Measurements from ENCODE around the gene ZWILCH. TPM values are rescaled to one million over a fixed set of nuclear protein-coding genes. Genes with fewer than 3 reads are reported as not detected.
A peak's percentile ranks its signal among the peaks of the same experiment; 100 is the strongest.

ZWILCH gene
- total RNA-seq, 1 donor from 2014 or later, result 89.5 TPM

- Histone ChIP-seq H3K9me3 (ENCODE audit: low read depth) (no peaks in the 10 kb centered on the region), H2AFZ (replicated peaks) (no peak overlapping the region), H3K4me1 (peaks cover 18% of the 10 kb centered on the region), H3K79me2 (ENCODE audit: low read depth) (no peaks in the 10 kb centered on the region), H3K27ac (no peak overlapping the region), H3K27me3 (no peaks in the 10 kb centered on the region), H3K9ac (no peak overlapping the region), H3K4me3 (no peak overlapping the region), H4K20me1 (ENCODE audit: low read depth) (no peaks in the 10 kb centered on the region), H3K4me2 (no peak overlapping the region), H3K36me3 (no peaks in the 10 kb centered on the region), H3F3A (ENCODE audit: low read depth) (peaks cover 9% of the 10 kb centered on the region)
- TF ChIP-seq CTCF (IDR thresholded peaks at IDR 0.05), result no peak
- no peak for TF ChIP-seq EZH2 (IDR thresholded peaks at IDR 0.05)
- no peak for TF ChIP-seq EZH2phosphoT487 (IDR thresholded peaks at IDR 0.05)
- H3K36me3 Mint-ChIP-seq, result no peaks in the 10 kb centered on the region
- H3K27me3 Mint-ChIP-seq (ENCODE audit: insufficient read depth, low read depth), result peaks cover 4% of the 10 kb centered on the region
- peaks cover 51% of the 10 kb centered on the region for H3K4me1 Mint-ChIP-seq
- H3K4me3 Mint-ChIP-seq, result no peak overlapping the region
- H3K27ac Mint-ChIP-seq, result peak overlapping the region; percentile 86
- H3K9me3 Mint-ChIP-seq, result no peaks in the 10 kb centered on the region
- DNase-seq (ENCODE audit: low spot score), result no peak
These were observed 64.5 kb downstream of the ZWILCH start for GRCh38 chr15:66569461-66570137.

GRCh38 chr15:66570327-66570726 is 65.2 kb downstream of the ZWILCH start:
- Histone ChIP-seq H3K27ac (no peak overlapping the region), H3K36me3 (no peaks in the 10 kb centered on the region), H2AFZ (replicated peaks) (no peak overlapping the region), H3K4me3 (no peak overlapping the region), H3K79me2 (ENCODE audit: low read depth) (no peaks in the 10 kb centered on the region), H3K4me1 (peaks cover 11% of the 10 kb centered on the region), H3K9ac (no peak overlapping the region), H3K9me3 (ENCODE audit: low read depth) (no peaks in the 10 kb centered on the region), H3K4me2 (no peak overlapping the region), H3F3A (ENCODE audit: low read depth) (peaks cover 9% of the 10 kb centered on the region), H3K27me3 (no peaks in the 10 kb centered on the region), H4K20me1 (ENCODE audit: low read depth) (no peaks in the 10 kb centered on the region)
- no peak for TF ChIP-seq EZH2phosphoT487 (IDR thresholded peaks at IDR 0.05)
- no peak for TF ChIP-seq EZH2 (IDR thresholded peaks at IDR 0.05)
- no peak for TF ChIP-seq CTCF (IDR thresholded peaks at IDR 0.05)
- Mint-ChIP-seq H3K4me3 (no peak overlapping the region), H3K27me3 (ENCODE audit: insufficient read depth, low read depth) (peaks cover 4% of the 10 kb centered on the region), H3K27ac (no peak overlapping the region), H3K36me3 (no peaks in the 10 kb centered on the region), H3K9me3 (no peaks in the 10 kb centered on the region), H3K4me1 (peaks cover 45% of the 10 kb centered on the region)
- no peak for DNase-seq (ENCODE audit: low spot score)

- H3K4me1 ChIP-seq, result peaks cover 6% of the 10 kb centered on the region
- no peaks in the 10 kb centered on the region for H3K79me2 ChIP-seq (ENCODE audit: low read depth)
- H3K4me2 ChIP-seq, result no peak overlapping the region
- TF ChIP-seq CTCF (IDR thresholded peaks at IDR 0.05) (no peak), EZH2phosphoT487 (IDR thresholded peaks at IDR 0.05) (no peak), EZH2 (IDR thresholded peaks at IDR 0.05) (no peak)
- Mint-ChIP-seq H3K27me3 (ENCODE audit: insufficient read depth, low read depth) (peaks cover 4% of the 10 kb centered on the region), H3K9me3 (no peaks in the 10 kb centered on the region), H3K36me3 (no peaks in the 10 kb centered on the region), H3K4me1 (peaks cover 40% of the 10 kb centered on the region), H3K4me3 (no peak overlapping the region), H3K27ac (peak overlapping the region; percentile 48)
- no peaks in the 10 kb centered on the region for H4K20me1 ChIP-seq (ENCODE audit: low read depth)
- H3K9me3 ChIP-seq (ENCODE audit: low read depth), result no peaks in the 10 kb centered on the region
- H3K27ac ChIP-seq, result no peak overlapping the region
- no peaks in the 10 kb centered on the region for H3K27me3 ChIP-seq
- H3F3A ChIP-seq (ENCODE audit: low read depth), result peaks cover 9% of the 10 kb centered on the region
- no peaks in the 10 kb centered on the region for H3K36me3 ChIP-seq
- H3K4me3 ChIP-seq, result no peak overlapping the region
- H2AFZ ChIP-seq (replicated peaks), result no peak overlapping the region
- no peak overlapping the region for H3K9ac ChIP-seq
- no peak for DNase-seq (ENCODE audit: low spot score)
These were observed 65.8 kb downstream of the ZWILCH start for GRCh38 chr15:66570842-66571478.
